IPS-11a (cell line): ENCODE results near the gene SS18L1.

Experiments
- H3K4me3 ChIP-seq: one replicate; pipeline ENCODE4 v1.5.1; 2013; ENCODE audit warnings: low read depth, low read length, control low read depth

Gene SS18L1

GRCh38 chr20:62208795-62209755 lies 65.5 kb downstream of the SS18L1 start:
- H3K4me3 ChIP-seq = no peak overlapping the region

DNA sequence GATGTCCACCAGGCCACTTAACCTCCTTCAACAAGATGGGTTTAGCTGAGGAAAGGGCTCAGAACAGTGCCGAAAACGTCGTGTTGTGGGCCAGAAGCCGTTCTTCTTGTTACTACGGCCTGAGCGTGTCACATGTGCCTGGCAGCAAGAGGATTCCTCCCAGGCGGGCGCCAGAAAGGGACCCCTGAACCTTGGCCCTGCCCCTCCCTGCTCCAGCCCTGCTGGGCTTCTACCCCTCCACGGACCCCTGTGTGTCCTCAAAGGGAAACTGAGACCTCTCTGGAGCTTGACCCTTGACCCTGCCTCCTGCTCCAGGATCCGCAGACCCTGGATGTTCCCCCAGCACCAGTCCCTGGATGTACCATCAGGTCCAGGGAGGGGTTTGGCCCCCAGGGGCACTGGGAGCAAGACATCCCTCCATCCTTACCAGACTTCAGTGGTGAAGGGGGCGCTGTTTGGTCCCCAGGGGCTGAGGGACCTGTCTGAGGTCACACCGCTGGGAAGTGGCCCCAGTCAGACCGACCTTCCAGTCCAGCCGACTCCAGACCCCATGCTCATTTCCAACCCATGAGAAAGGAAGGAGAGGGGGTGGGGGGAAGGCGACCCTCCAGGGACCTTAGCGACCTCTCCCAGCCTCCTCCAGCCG lies 66.4 kb downstream of the SS18L1 start:
- no peak overlapping the region for H3K4me3 ChIP-seq

- H3K4me3 ChIP-seq = no peak overlapping the region
Measured at GRCh38 chr20:62210496-62210855, 66.9 kb downstream of the SS18L1 start.

DNA sequence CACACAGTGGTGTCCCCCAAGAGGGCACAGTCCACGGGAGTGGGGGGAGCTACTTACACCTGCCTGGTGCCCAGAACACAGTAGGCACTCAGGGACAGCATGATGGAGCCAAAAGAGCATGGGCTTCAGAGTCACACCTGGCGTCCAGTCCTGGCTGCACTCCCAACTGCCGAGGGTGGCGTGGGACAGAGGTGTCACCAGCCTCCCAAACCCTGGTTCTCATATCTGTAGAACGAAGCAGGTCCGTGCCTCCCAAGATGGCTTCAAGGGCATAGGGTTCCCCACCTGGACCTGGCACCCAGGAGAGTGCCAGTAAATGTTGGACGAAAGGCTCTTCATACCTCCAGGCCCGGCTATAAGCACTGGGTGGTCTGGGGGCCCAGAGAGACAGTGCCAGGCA lies 67.6 kb downstream of the SS18L1 start:
- no peak overlapping the region for H3K4me3 ChIP-seq

GRCh38 chr20:62211769-62212288 lies 68.3 kb downstream of the SS18L1 start:
- H3K4me3 ChIP-seq = no peak overlapping the region

DNA sequence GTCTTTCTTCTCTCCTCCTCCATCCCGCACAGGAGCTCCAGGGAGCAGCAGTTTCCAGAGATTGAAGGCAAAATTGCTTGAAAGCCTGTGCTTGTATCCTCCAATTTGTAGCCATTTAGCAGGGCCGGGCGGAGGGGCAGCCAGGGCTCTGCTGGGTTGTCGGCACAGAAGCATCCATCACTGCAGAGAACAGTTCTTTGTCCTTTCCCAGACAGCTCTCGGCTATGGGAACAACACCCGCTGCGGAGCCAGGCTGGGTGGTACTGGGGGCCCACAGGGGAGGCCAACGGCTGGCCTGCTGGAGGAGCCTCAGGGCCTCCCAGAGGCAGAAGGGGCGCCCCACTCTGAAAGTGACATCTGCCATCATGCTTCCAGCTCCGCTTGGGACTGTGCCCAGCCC lies 68.7 kb downstream of the SS18L1 start:
- H3K4me3 ChIP-seq = no peak overlapping the region

GRCh38 chr20:62214067-62214466 lies 70.5 kb downstream of the SS18L1 start:
- H3K4me3 ChIP-seq = no peak overlapping the region

GRCh38 chr20:62215020-62215990 lies 71.7 kb downstream of the SS18L1 start:
- H3K4me3 ChIP-seq = no peak overlapping the region

DNA sequence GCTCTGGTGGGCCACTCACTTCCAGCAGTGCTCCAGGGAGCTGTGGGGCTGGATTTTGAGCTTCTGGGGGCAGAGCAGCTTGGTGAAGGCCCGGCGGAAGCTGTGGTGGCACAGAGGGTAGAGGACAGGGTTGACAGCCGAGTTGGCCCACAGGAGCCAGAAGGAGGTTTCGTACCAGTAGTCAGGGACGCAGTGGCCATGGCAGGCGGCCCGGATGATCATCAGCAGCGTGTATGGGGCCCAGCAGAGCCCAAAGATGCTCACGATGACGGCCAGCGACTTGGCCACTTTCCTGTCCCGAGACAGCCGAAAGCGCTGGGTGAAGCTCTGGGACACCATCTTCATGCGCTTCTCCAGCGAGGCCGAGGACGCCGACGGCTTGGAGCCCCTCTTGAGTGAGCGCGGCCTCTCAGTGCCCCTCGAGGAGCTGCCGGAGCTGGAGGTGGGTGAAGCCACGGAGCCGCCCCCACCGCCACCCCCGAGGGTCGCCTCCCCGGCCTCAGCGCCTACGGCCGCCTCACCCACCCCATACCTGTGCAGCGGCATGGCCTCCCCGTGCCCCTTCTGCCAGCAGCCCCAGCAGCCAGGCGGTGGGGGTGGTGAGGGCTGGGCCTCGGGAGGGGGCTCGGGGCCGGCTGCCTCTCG lies 72.5 kb downstream of the SS18L1 start:
- H3K4me3 ChIP-seq = no peak overlapping the region

DNA sequence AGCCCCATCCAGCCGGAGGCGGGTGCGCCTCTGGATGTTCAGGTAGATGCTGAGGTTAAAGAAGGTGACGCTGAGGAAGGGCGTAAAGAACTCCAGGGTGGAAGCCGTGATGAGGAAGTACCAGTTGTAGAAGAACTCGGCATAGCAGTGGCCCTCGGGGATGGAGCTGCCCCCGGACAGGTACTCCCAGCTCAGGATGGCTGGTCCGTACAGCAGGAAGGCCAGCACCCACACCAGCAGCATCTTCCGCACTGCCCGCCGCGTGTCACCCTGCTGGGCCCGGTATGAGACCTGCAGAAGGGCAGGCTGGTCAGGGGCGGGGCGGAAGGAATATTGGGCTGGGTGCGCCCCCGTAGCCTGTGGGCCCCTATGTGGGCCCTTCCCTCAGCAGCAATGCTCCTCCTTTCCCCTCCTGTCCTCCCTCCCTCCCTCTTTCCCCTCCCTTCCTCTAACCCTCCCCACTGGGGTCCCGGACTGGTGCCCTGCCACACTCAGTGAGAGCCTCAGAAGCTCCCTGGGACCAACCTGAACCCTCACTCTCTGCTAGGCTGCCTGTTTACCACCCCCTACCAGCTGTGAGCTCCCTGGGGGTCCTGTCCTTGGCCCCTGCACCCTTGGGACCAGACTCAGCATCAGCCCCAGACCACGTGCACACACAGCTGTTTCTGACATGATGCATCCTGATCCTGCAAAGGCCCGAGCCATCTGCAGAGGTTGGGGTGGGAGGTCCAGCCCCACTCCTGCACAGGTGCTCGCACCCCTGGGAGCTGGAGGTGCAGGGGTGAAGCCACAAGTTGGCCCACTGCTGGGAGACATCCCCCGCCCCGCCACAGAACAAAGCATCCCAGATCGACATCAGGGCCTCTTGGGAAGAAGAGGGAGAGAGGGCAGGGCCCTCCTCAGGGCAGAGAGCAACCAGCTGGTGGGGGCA lies 73.3 kb downstream of the SS18L1 start:
- H3K4me3 ChIP-seq = no peak overlapping the region

DNA sequence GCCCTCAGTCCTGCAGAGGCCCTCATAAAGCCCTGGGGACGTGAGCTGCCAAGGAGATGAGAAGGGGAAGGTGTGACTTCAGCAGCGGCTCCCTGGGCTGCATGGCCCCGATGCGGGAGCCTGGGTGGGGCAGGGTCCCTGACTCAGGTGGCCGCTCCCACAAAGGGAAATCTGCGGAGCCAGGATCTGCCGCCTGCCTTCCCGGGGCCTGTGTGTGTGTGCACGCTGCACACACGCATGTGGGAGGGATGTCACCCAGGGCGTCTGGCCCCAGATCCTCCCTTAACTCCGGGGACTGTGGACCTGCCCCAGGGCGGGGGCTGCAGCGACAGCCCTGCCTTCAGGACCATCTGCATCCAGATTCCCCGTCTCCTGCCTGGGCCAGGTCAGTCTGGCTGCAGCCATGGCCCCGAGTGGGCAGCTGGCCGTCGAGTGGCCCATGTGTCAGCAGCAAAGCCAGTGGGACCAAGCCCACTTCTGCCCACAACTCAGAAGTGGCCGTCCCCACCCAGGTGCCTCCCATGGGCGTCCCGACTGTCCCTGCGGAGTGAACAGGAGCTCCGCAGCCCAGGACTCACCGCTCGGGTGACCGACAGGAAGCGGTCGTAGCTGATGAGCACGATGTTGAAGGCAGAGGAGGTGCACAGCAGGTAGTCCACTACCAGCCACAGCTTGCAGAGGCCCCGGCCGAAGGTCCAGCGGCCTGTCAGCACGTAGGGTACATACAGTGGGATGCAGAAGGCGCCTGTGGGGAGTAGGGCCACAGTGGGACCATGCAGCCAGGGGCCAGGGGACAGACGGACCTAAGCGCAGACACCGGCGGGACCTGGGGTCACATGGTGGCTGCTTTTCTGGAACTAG lies 74.6 kb downstream of the SS18L1 start:
- no peak overlapping the region for H3K4me3 ChIP-seq

GRCh38 chr20:62219101-62219991 lies 75.8 kb downstream of the SS18L1 start:
- peak overlapping the region; percentile 37 for H3K4me3 ChIP-seq

GRCh38 chr20:62219992-62220665 lies 76.6 kb downstream of the SS18L1 start, which contains the start of gene HRH3:
Gene HRH3 (minus strand): TSS chr20:62220278. CDS start chr20:62219970, 308 bp downstream.
- H3K4me3 ChIP-seq = peak within 1 kb of the TSS; percentile 37

GRCh38 chr20:62220666-62221568 lies 77.3 kb downstream of the SS18L1 start:
- peak overlapping the region; percentile 28 for H3K4me3 ChIP-seq

- H3K4me3 ChIP-seq = no peak overlapping the region
Measured at GRCh38 chr20:62222266-62222850, 78.8 kb downstream of the SS18L1 start.
